Liver (tissue), 9 donors: ENCODE results near the gene ZNF48. TPM values are rescaled to one million over a fixed set of nuclear protein-coding genes. Genes with fewer than 3 reads are reported as not detected.

Experiments used
- DNase-seq: peaks from one replicate; pipeline ENCODE4 v3.0.0-alpha.2; 2017; ENCODE audit warnings: low spot score
- H3K27ac ChIP-seq, 2 donors: one replicate each; pipeline ENCODE4 v1.7.0; 2013; ENCODE audit warnings: inconsistent platforms in 2 of 2, low read length in 2 of 2, control low read depth in 1 of 2, low read depth in 1 of 2, mild to moderate bottlenecking in 1 of 2
- H3K27me3 ChIP-seq, 4 donors: one replicate each; pipeline versions ENCODE4 v1.6.1 to v1.7.0; 2013; ENCODE audit warnings: low read length in 3 of 4, inconsistent platforms in 1 of 4, mild to moderate bottlenecking in 1 of 4, moderate library complexity in 1 of 4; ENCODE audit not compliant: control insufficient read depth in 4 of 4, insufficient read depth in 4 of 4
- H3K36me3 ChIP-seq, 4 donors: one replicate each; pipeline versions ENCODE4 v1.6.1 to v1.7.0; 2013; ENCODE audit warnings: low read length in 3 of 4, mild to moderate bottlenecking in 3 of 4, low read depth in 1 of 4, moderate library complexity in 1 of 4; ENCODE audit not compliant: control insufficient read depth in 4 of 4, insufficient read depth in 3 of 4
- H3K4me1 ChIP-seq, 4 donors: one replicate each; pipeline versions ENCODE4 v1.6.1 to v1.7.0; 2013; ENCODE audit warnings: low read length in 3 of 4, mild to moderate bottlenecking in 3 of 4, moderate library complexity in 1 of 4; ENCODE audit not compliant: control insufficient read depth in 4 of 4, insufficient read depth in 4 of 4
- H3K4me3 ChIP-seq, 3 donors: one replicate each; pipeline versions ENCODE4 v1.6.1 to v1.7.0; 2013; ENCODE audit warnings: low read length in 3 of 3, control low read depth in 1 of 3, low read depth in 1 of 3, mild to moderate bottlenecking in 1 of 3
- H3K9ac ChIP-seq, 2 donors: one replicate each; pipeline ENCODE4 v1.7.0; 2013; ENCODE audit warnings: low read length in 2 of 2, mild to moderate bottlenecking in 2 of 2, moderate library complexity in 2 of 2, control low read depth in 1 of 2, low read depth in 1 of 2
- H3K9me3 ChIP-seq, 4 donors: one replicate each; pipeline versions ENCODE4 v1.6.1 to v1.7.0; 2013; ENCODE audit warnings: low read length in 3 of 4; ENCODE audit not compliant: control insufficient read depth in 4 of 4
- EGR1 ChIP-seq, 2 donors: IDR thresholded peaks; 2 replicates each; pipeline ENCODE4 v1.6.1; 2016 to 2018; ENCODE audit warnings: antibody characterized with exemption in 2 of 2, low read depth in 2 of 2
- FOXA1 ChIP-seq: IDR thresholded peaks from 2 replicates; pipeline ENCODE4 v1.6.1; 2016; ENCODE audit warnings: antibody characterized with exemption
- FOXA2 ChIP-seq: IDR thresholded peaks from 2 replicates; pipeline ENCODE4 v1.6.1; 2016; ENCODE audit warnings: antibody characterized with exemption
- GABPA ChIP-seq, 2 donors: IDR thresholded peaks in 1 of 2; conservative IDR thresholded peaks in 1 of 2; 2 replicates each; pipeline ENCODE4 v1.6.1; 2016; ENCODE audit warnings: antibody characterized with exemption in 2 of 2, mild to moderate bottlenecking in 1 of 2, moderate library complexity in 1 of 2
- HNF4A ChIP-seq, 2 donors: conservative IDR thresholded peaks; 2 replicates each; pipeline ENCODE4 v1.6.1; 2016; ENCODE audit warnings: antibody characterized with exemption in 2 of 2, mild to moderate bottlenecking in 2 of 2
- HNF4G ChIP-seq: IDR thresholded peaks from 2 replicates; pipeline ENCODE4 v1.6.1; 2016; ENCODE audit warnings: antibody characterized with exemption
- JUND ChIP-seq, 2 donors: IDR thresholded peaks; 2 replicates each; pipeline ENCODE4 v1.6.1; 2016; ENCODE audit warnings: antibody characterized with exemption in 2 of 2
- NR2F2 ChIP-seq: IDR thresholded peaks from 2 replicates; pipeline ENCODE4 v1.6.1; 2016; ENCODE audit warnings: antibody characterized with exemption
- RAD21 ChIP-seq, 2 donors: IDR thresholded peaks; 2 replicates each; pipeline ENCODE4 v1.6.1; 2016; ENCODE audit warnings: antibody characterized with exemption in 2 of 2, mild to moderate bottlenecking in 2 of 2
- RXRA ChIP-seq, 2 donors: IDR thresholded peaks; 2 replicates each; pipeline ENCODE4 v1.6.1; 2017 to 2018; ENCODE audit warnings: antibody characterized with exemption in 2 of 2, mild to moderate bottlenecking in 1 of 2
- SP1 ChIP-seq: IDR thresholded peaks from 2 replicates; pipeline ENCODE4 v1.6.1; 2018; ENCODE audit warnings: antibody characterized with exemption, mild to moderate bottlenecking
- TAF1 ChIP-seq: conservative IDR thresholded peaks from 2 replicates; pipeline ENCODE4 v1.6.1; 2016; ENCODE audit warnings: antibody characterized with exemption, mild to moderate bottlenecking
- YY1 ChIP-seq: IDR thresholded peaks from 2 replicates; pipeline ENCODE4 v1.6.1; 2016; ENCODE audit warnings: antibody characterized with exemption, mild to moderate bottlenecking
- WGBS: extraction: QIAGEN DNeasy Blood & Tissue Kit; methylation state at CpG from one replicate; pipeline ENCODE4 v1.1.7; 2013; 5-methylcytosine and 5-hydroxymethylcytosine counted together
- polyA plus RNA-seq, 2 donors: library from polyadenylated mRNA; stranded (reverse) in 1 of 2; unstranded in 1 of 2; fragments of 200-250 nt in 1 of 2; fragments of >200 nt in 1 of 2; fragmentation: Nextera tagmentation in 1 of 2; extraction: Ambion mirVana in 1 of 2; gene quantifications; one replicate each; pipeline versions ENCODE4 v1.2.1 to v1.2.3, GENCODE V29; 2013 to 2015
- total RNA-seq, 2 donors: library from RNA; depleted of rRNA; stranded (reverse); fragments of >200 nt; gene quantifications; one replicate each; pipeline ENCODE4 v1.2.3, GENCODE V29; 2014
- TF ChIP-seq, protein P1 (sequence below): IDR thresholded peaks from 2 replicates; pipeline ENCODE4 v1.6.1; 2016; ENCODE audit warnings: antibody characterized with exemption
- TF ChIP-seq, protein P2 (sequence below): IDR thresholded peaks from 2 replicates; pipeline ENCODE4 v1.6.1; 2016; ENCODE audit warnings: antibody characterized with exemption
- TF ChIP-seq, protein P3 (sequence below): fragments of 150-350 bp; IDR thresholded peaks from 2 replicates; pipeline ENCODE4 v1.5.1; 2017; ENCODE audit warnings: improper control_type of control experiment, low read depth, low read length; ENCODE audit not compliant: missing input control
- TF ChIP-seq, protein P4 (sequence below): IDR thresholded peaks from 2 replicates; pipeline ENCODE4 v1.6.1; 2016; ENCODE audit warnings: antibody characterized with exemption
- TF ChIP-seq, protein P5 (sequence below): IDR thresholded peaks from 2 replicates; pipeline ENCODE4 v1.6.1; 2016; ENCODE audit warnings: antibody characterized with exemption, mild to moderate bottlenecking
- donor health status: healthy.
- donor health status: healthy.
- donor health status: healthy.
- donor health status: healthy.
- donor health status: healthy.

The ZNF48 gene
- total and polyA plus RNA-seq, 4 donors = 2.3 to 4.7 (median 3.1) TPM

DNA sequence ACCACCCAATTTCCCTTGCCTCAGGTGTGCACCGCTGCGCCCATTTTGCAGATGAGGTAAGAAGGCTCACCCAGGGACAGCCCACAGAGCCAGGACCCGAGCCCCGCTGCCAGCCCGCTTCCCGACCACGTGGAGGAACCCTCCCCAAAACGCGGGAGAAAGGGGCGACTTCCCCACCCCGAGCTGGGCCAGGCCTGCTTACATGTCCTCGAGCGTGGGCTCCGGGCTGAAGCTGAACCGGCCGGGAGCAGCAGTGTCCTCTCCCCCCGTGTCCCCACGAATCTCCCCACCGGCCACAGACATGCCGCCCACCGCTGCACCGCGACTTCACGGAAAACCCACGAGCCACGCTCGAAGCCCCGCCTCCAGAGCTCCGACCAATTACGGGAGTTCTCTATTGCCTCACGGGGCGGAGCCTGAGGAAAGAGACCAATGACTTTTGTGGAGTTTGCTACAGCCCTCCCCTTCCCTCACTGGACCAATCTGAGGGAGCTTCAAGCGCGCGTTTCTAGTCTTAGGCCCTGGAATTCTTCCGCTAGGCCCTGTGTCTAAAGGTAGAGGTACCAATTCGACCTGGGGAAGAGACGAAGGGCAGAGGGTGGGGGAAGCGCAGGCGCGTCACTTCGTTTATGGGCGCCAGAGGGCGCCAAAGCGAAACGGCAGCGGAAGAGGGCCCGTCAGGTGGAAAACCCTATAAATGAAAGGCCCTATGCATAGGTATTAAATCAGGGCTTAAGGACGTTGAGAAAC, 34.6 kb downstream of the ZNF48 start, which contains the start of gene DCTPP1:
TSS of gene DCTPP1 (minus strand) at position 353 of the 750 bp plus-strand sequence. CDS start at position 303, 50 bp downstream.
- no peaks in the 10 kb centered on the region for H3K27me3 ChIP-seq
- under 1% methylated on average over 49 of the region's 49 CpGs for WGBS
- peak within 1 kb of the TSS; percentile 47 to 51 for H3K9ac ChIP-seq
- peak; percentile 91 for DNase-seq
- peak within 1 kb of the TSS; percentile 44 to 71 for H3K27ac ChIP-seq
- peak within 1 kb of the TSS; percentile 44 to 71 (median 69) for H3K4me3 ChIP-seq
- H3K36me3 ChIP-seq = peaks cover 0 to 7% (median 2%) of the 10 kb centered on the region in 4 donors
- peak; percentile 97 for TF ChIP-seq YY1
- peak; percentile 71 to 84 for TF ChIP-seq RXRA (IDR thresholded peaks at IDR 0.05)
- TF ChIP-seq TAF1 = peak; percentile 90
- TF ChIP-seq NR2F2 = peak; percentile 82
- TF ChIP-seq SP1 = peak; percentile 88
- TF ChIP-seq, protein P1, sequence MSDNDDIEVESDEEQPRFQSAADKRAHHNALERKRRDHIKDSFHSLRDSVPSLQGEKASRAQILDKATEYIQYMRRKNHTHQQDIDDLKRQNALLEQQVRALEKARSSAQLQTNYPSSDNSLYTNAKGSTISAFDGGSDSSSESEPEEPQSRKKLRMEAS = peak; percentile 91
- TF ChIP-seq, protein P2, sequence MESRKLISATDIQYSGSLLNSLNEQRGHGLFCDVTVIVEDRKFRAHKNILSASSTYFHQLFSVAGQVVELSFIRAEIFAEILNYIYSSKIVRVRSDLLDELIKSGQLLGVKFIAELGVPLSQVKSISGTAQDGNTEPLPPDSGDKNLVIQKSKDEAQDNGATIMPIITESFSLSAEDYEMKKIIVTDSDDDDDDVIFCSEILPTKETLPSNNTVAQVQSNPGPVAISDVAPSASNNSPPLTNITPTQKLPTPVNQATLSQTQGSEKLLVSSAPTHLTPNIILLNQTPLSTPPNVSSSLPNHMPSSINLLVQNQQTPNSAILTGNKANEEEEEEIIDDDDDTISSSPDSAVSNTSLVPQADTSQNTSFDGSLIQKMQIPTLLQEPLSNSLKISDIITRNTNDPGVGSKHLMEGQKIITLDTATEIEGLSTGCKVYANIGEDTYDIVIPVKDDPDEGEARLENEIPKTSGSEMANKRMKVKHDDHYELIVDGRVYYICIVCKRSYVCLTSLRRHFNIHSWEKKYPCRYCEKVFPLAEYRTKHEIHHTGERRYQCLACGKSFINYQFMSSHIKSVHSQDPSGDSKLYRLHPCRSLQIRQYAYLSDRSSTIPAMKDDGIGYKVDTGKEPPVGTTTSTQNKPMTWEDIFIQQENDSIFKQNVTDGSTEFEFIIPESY = no peak
- peak; percentile 72 to 75 for TF ChIP-seq HNF4A (conservative IDR thresholded peaks at IDR 0.05)
- TF ChIP-seq, protein P3, sequence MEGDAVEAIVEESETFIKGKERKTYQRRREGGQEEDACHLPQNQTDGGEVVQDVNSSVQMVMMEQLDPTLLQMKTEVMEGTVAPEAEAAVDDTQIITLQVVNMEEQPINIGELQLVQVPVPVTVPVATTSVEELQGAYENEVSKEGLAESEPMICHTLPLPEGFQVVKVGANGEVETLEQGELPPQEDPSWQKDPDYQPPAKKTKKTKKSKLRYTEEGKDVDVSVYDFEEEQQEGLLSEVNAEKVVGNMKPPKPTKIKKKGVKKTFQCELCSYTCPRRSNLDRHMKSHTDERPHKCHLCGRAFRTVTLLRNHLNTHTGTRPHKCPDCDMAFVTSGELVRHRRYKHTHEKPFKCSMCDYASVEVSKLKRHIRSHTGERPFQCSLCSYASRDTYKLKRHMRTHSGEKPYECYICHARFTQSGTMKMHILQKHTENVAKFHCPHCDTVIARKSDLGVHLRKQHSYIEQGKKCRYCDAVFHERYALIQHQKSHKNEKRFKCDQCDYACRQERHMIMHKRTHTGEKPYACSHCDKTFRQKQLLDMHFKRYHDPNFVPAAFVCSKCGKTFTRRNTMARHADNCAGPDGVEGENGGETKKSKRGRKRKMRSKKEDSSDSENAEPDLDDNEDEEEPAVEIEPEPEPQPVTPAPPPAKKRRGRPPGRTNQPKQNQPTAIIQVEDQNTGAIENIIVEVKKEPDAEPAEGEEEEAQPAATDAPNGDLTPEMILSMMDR = peak; percentile 93
- peak in 1 of 2 donors; percentile 49 for TF ChIP-seq EGR1 (IDR thresholded peaks at IDR 0.05; ENCODE audit: low read depth in 2 of 2)
- TF ChIP-seq FOXA2 = no peak
- TF ChIP-seq, protein P4, sequence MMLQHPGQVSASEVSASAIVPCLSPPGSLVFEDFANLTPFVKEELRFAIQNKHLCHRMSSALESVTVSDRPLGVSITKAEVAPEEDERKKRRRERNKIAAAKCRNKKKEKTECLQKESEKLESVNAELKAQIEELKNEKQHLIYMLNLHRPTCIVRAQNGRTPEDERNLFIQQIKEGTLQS = peak; percentile 86
- TF ChIP-seq FOXA1 = peak; percentile 62
- peak; percentile 93 to 96 for TF ChIP-seq RAD21 (IDR thresholded peaks at IDR 0.05)
- TF ChIP-seq JUND (IDR thresholded peaks at IDR 0.05) = peak; percentile 55 to 68
- TF ChIP-seq, protein P5, sequence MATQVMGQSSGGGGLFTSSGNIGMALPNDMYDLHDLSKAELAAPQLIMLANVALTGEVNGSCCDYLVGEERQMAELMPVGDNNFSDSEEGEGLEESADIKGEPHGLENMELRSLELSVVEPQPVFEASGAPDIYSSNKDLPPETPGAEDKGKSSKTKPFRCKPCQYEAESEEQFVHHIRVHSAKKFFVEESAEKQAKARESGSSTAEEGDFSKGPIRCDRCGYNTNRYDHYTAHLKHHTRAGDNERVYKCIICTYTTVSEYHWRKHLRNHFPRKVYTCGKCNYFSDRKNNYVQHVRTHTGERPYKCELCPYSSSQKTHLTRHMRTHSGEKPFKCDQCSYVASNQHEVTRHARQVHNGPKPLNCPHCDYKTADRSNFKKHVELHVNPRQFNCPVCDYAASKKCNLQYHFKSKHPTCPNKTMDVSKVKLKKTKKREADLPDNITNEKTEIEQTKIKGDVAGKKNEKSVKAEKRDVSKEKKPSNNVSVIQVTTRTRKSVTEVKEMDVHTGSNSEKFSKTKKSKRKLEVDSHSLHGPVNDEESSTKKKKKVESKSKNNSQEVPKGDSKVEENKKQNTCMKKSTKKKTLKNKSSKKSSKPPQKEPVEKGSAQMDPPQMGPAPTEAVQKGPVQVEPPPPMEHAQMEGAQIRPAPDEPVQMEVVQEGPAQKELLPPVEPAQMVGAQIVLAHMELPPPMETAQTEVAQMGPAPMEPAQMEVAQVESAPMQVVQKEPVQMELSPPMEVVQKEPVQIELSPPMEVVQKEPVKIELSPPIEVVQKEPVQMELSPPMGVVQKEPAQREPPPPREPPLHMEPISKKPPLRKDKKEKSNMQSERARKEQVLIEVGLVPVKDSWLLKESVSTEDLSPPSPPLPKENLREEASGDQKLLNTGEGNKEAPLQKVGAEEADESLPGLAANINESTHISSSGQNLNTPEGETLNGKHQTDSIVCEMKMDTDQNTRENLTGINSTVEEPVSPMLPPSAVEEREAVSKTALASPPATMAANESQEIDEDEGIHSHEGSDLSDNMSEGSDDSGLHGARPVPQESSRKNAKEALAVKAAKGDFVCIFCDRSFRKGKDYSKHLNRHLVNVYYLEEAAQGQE = peak; percentile 93
- TF ChIP-seq HNF4G = peak; percentile 33
- TF ChIP-seq GABPA (IDR thresholded peaks at IDR 0.05 in 1 of 2, conservative IDR thresholded peaks at IDR 0.05 in 1 of 2) = peak in 1 of 2 donors; percentile 76
- H3K9me3 ChIP-seq = no peaks in the 10 kb centered on the region
- peaks cover 3 to 19% (median 15%) of the 10 kb centered on the region in 4 donors for H3K4me1 ChIP-seq
